Measurements from ENCODE around the gene SLCO4A1. TPM values are rescaled to one million over a fixed set of nuclear protein-coding genes. Genes with fewer than 3 reads are reported as not detected.

The SLCO4A1 gene
- total RNA-seq, 1 experiment from 2014 or later, result 48.8 TPM

DNA sequence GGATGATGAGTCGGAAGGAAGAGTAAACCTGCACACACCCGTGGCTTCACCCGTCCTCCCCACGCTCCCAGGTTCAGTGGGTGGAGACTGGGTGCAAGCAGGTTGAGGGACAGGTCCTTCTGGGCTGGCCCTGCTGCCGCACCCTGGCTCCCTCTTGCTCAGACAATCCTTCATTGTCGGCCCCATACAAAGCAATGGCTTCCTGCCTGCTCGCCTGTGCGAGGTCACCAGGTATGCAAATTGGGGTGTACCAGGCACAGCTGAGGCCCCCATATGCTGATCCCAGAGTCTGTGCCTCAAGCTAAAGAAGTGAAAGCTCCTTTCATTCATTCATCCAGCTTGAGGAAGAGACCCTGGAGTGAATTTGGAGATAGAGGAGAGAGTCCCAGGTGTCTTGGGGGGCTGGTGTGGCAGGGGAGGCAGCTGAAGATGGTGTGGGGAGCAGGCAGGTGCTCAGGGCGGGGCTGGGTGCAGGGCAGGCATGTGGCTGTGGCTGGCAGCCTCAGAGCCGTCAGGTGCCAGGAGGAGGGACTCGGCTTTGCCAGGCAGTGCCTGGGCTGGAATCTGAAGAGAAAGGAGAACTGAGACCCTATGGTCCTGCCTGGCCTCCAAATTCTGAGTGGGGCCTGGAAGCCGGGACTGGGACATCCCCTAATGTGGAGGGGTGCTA, 4.7 kb downstream of the SLCO4A1 start:
- intact Hi-C loops (cut with micrococcal nuclease; ENCODE audit: unreplicated experiment), result no loop called here
- DNase-seq (ENCODE audit: low spot score), result no peak
- H3K27ac ChIP-seq (ENCODE audit: low read depth, low read length, poor library complexity, severe bottlenecking), result peak overlapping the region; percentile 48
- no TSS peak for BruUV-seq (replicated peaks)
- H3K4me1 ChIP-seq (ENCODE audit: insufficient read depth, low read length, poor library complexity, severe bottlenecking), result peaks cover 62% of the 10 kb centered on the region
- ChIA-PET POLR2A (ENCODE audit: low non-redundant PET) (no interaction called here), CTCF (no interaction called here)
- no peaks in the 10 kb centered on the region for H3K36me3 ChIP-seq (ENCODE audit: insufficient read depth, low read length, poor library complexity, severe bottlenecking)
- TF ChIP-seq, protein P1, sequence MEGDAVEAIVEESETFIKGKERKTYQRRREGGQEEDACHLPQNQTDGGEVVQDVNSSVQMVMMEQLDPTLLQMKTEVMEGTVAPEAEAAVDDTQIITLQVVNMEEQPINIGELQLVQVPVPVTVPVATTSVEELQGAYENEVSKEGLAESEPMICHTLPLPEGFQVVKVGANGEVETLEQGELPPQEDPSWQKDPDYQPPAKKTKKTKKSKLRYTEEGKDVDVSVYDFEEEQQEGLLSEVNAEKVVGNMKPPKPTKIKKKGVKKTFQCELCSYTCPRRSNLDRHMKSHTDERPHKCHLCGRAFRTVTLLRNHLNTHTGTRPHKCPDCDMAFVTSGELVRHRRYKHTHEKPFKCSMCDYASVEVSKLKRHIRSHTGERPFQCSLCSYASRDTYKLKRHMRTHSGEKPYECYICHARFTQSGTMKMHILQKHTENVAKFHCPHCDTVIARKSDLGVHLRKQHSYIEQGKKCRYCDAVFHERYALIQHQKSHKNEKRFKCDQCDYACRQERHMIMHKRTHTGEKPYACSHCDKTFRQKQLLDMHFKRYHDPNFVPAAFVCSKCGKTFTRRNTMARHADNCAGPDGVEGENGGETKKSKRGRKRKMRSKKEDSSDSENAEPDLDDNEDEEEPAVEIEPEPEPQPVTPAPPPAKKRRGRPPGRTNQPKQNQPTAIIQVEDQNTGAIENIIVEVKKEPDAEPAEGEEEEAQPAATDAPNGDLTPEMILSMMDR (conservative IDR thresholded peaks at IDR 0.05; ENCODE audit: low read depth, low read length), result no peak
- TF ChIP-seq EZH2 (IDR thresholded peaks at IDR 0.05; ENCODE audit: borderline replicate concordance, low read depth, low read length, poor library complexity, severe bottlenecking), result no peak
- H3K4me3 ChIP-seq (ENCODE audit: low read depth, low read length, poor library complexity, severe bottlenecking), result no peak overlapping the region
- H3K9me3 ChIP-seq (ENCODE audit: low read depth, low read length, poor library complexity, severe bottlenecking), result no peaks in the 10 kb centered on the region
- no peaks in the 10 kb centered on the region for H3K27me3 ChIP-seq (replicated peaks; ENCODE audit: insufficient read depth, low read depth, low read length, poor library complexity)

DNA sequence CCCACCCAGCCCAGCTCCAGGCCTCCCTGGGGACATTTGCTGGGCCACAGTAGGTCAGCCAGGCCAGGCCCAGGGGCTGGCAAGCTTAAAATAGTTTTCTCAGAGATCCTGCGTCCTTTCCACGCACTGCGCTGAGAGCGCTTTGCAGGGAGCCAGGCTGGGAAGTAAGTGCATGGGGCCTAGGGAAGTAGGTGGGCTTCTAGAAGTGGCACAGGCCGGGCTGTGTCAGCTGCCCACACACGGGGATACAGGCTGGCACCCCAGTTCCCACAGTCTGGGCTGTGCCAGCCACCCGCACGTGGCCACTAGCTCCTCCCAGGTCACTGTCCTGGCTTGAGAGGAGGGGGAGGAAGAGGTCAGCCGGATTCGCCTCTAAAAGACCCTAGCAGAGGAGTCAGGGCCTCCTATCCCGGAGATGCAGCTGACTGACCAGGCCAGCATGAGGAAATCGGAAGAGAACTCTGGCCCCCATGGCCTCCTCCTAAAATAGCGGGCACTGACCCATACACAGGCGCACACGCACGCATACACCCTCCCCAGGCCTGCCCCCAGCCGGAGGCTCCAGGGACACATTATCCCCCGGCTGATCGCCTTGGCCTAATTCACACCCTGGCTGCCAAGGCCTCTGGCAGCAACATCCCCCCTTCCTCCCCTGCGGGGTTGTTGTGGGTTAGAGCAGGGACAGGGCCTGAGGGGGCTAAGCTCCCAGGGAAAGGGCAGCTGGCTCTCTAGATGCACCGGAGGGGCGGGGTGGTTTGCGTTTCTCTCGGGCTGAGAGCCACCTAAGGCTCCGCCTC, 5.4 kb downstream of the SLCO4A1 start:
- Histone ChIP-seq H3K36me3 (ENCODE audit: insufficient read depth, low read length, poor library complexity, severe bottlenecking) (peaks cover 2% of the 10 kb centered on the region), H3K4me1 (ENCODE audit: insufficient read depth, low read length, poor library complexity, severe bottlenecking) (peaks cover 67% of the 10 kb centered on the region), H3K4me3 (ENCODE audit: low read depth, low read length, poor library complexity, severe bottlenecking) (no peak overlapping the region), H3K27ac (ENCODE audit: low read depth, low read length, poor library complexity, severe bottlenecking) (peak overlapping the region; percentile 58), H3K9me3 (ENCODE audit: low read depth, low read length, poor library complexity, severe bottlenecking) (no peaks in the 10 kb centered on the region), H3K27me3 (replicated peaks; ENCODE audit: insufficient read depth, low read depth, low read length, poor library complexity) (no peaks in the 10 kb centered on the region)
- ChIA-PET POLR2A (ENCODE audit: low non-redundant PET) (no interaction called here), CTCF (no interaction called here)
- TF ChIP-seq, protein P1 (conservative IDR thresholded peaks at IDR 0.05; ENCODE audit: low read depth, low read length), result no peak
- no peak for TF ChIP-seq EZH2 (IDR thresholded peaks at IDR 0.05; ENCODE audit: borderline replicate concordance, low read depth, low read length, poor library complexity, severe bottlenecking)
- DNase-seq (ENCODE audit: low spot score), result no peak
- BruUV-seq (replicated peaks), result no TSS peak
- intact Hi-C loops (cut with micrococcal nuclease; ENCODE audit: unreplicated experiment), result no loop called here

DNA sequence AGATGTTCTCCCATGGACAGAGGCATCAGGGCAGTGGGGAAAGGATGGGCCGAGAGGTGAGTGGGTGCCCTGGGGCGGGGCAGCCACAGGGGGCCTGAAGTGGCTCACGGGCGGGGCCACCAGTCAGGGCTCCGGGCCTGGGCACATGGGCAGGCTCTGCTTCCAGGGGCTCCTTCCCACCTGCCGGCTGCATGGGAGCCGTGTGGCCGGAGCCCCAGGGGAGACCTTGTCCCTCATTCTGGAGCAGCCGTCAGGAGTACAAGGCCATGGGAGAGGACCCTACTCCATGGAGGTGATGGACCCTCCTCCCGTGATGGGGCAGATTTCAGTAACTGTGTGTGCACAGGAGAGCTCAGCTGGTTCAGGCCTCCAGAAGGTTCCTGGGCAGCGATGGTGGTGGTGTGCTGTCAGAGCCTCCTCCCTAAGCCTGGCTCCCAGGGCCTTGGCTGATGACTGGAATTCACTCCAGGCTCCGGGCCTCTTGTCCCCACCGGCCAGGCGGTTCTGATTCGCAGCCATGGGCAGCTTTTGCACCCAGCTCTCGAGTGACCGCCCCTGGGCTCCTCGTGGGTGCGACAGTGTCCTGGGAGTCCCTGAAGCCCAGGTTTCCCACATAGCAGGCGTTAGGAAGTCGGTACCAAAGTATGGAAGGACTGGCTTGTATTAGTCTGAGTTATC, 6.2 kb downstream of the SLCO4A1 start:
- no TSS peak for BruUV-seq (replicated peaks)
- ChIA-PET CTCF (no interaction called here), POLR2A (ENCODE audit: low non-redundant PET) (no interaction called here)
- intact Hi-C loops (cut with micrococcal nuclease; ENCODE audit: unreplicated experiment), result no loop called here
- Histone ChIP-seq H3K4me3 (ENCODE audit: low read depth, low read length, poor library complexity, severe bottlenecking) (no peak overlapping the region), H3K4me1 (ENCODE audit: insufficient read depth, low read length, poor library complexity, severe bottlenecking) (peaks cover 70% of the 10 kb centered on the region), H3K9me3 (ENCODE audit: low read depth, low read length, poor library complexity, severe bottlenecking) (no peaks in the 10 kb centered on the region), H3K27me3 (replicated peaks; ENCODE audit: insufficient read depth, low read depth, low read length, poor library complexity) (no peaks in the 10 kb centered on the region), H3K27ac (ENCODE audit: low read depth, low read length, poor library complexity, severe bottlenecking) (peak overlapping the region; percentile 58), H3K36me3 (ENCODE audit: insufficient read depth, low read length, poor library complexity, severe bottlenecking) (peaks cover 7% of the 10 kb centered on the region)
- TF ChIP-seq, protein P1 (conservative IDR thresholded peaks at IDR 0.05; ENCODE audit: low read depth, low read length), result no peak
- TF ChIP-seq EZH2 (IDR thresholded peaks at IDR 0.05; ENCODE audit: borderline replicate concordance, low read depth, low read length, poor library complexity, severe bottlenecking), result no peak
- DNase-seq (ENCODE audit: low spot score), result no peak
